GM19324 (cell line): Measurements from ENCODE around the gene GPR55.
"Not testable (repeated sequence)": the region's sequence is repeated elsewhere in the genome, so short reads cannot be mapped to it uniquely, and the experiment has no call there.

ENCODE experiments used
- ATAC-seq: cut with Tn5 transposase; IDR thresholded peaks from one replicate; pipeline ENCODE4 v1.9.1; 2021; ENCODE audit warnings: mild to moderate bottlenecking, moderate library complexity; ENCODE audit not compliant: unreplicated experiment, low FRiP score

Gene GPR55

DNA sequence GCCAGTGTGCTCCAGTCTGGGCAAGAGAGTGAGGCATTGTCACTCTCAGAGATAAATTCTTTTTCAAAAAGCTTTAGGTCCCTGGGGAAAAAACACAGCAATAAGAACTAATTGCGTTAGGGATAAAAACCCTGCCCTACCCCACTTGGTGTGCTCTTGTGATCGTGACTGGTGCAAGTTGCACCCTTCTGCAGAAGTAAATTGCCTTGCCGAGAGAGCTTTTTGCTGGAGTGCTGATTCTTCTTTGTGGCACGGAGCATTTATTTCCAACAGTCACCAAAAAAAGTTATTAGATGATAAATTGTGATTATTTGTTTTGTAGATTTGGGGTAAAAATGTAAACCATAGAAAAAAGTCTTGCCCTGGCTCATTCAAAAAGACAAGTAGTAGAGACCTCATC lies 12.3 kb upstream of the GPR55 start:
- ATAC-seq = no peak

DNA sequence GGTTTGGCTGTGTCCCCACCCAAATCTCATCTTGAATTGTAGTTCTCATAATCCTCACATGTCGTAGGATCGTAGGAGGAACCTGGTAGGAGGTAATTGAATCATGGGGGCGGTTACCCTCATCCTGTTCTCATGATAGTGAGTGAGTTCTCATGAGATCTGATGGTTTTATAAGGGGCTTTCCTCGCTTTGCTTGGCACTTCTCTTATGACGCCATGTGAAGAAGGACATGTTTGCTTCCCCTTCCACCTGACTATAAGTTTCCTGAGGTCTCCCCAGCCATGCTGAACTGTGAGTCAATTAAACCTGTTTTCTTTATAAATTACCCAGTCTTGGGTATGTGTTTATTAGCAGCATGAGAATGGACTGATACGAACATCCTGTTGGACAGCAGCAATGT lies 11.2 kb upstream of the GPR55 start:
- ATAC-seq = not testable (repeated sequence)

DNA sequence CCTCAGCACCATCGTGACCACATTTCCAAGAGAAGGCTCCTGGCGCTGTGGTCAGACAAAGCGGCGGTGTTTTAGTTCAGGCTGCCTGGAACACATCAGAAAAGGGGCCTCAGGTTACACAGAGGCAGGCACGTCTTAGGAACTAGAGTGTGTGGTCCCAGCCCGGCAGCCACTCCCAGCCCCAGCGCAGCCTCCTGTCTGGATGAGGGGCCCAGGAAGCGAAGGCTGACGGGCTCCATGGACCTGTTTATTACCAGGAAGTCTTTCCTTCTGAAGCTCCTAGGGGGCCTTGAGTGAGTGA lies 10.0 kb upstream of the GPR55 start:
- no peak for ATAC-seq

DNA sequence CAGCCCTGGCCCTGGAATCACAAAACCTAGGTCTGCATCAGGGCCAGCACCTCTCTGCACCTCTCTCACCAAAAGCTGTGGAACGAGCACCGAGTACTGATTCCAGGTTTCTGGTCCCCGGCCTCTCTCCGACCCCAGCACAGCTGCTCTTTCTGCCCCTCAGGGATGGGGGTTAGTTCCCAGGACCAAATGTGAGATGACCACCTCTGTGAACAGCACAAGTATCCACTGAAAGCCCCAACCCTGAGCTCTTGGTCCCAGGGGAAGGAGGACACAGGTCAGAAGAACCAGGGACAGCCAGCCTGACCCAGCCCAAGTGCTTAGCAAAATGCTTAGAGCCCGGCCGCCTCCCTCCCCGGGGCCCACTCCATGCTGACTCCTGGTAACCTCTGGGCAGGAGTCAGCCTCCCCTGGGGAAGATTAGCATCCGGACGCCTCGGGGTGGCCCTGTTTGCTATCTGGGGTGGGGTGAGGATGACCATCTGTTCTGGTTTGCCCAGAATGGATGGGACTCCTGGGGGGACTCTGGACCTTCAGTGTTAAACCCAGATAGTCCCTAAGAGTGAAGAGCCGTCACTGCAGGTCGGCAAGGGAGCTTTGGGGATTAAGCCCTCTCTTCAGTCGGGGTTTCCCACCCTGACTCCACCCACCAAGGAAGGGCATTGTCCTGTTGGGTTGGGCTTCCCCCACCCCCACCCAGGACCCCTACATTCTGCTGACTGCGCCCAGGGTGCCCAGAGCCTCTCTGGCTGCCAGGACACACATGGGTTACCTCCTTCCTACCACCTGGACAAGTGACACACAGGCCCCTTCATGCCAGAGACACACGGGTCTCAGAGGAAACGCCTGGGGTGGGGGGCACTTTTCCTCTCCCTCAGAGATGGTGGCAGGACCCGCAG lies 9.4 kb upstream of the GPR55 start:
- no peak for ATAC-seq

DNA sequence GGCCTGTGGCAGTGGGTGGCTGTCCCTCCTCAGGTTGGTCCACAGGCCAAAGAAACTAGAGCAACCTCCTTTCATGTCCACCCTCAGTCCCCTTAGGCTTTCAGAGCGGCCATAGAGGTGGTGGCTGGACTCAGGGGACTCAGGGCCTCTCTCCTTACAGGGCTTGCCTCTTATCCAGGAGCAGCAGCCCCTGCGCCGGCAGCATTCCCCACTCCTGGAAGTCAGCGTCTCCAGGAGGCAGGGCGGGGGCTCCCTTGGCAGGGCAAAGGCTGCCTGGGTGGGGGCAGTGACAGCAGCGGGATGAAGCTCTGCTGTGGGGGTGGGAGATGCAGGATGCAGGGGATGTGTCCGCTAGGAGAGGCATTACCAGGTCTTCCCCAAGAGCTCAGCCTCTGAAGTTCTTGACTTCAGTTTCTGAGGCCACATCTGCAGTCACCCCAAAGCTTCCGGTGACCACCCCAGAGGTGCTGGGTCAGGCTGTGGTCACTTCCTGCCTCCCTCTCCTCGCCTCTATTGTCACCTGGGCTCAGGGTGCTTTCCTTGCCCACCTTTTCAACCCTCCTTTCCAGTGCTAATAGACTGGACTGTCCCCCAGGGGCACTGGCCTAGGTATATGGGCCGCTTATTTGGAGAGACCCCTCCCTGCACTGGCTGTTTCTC lies 8.6 kb upstream of the GPR55 start:
- no peak for ATAC-seq

DNA sequence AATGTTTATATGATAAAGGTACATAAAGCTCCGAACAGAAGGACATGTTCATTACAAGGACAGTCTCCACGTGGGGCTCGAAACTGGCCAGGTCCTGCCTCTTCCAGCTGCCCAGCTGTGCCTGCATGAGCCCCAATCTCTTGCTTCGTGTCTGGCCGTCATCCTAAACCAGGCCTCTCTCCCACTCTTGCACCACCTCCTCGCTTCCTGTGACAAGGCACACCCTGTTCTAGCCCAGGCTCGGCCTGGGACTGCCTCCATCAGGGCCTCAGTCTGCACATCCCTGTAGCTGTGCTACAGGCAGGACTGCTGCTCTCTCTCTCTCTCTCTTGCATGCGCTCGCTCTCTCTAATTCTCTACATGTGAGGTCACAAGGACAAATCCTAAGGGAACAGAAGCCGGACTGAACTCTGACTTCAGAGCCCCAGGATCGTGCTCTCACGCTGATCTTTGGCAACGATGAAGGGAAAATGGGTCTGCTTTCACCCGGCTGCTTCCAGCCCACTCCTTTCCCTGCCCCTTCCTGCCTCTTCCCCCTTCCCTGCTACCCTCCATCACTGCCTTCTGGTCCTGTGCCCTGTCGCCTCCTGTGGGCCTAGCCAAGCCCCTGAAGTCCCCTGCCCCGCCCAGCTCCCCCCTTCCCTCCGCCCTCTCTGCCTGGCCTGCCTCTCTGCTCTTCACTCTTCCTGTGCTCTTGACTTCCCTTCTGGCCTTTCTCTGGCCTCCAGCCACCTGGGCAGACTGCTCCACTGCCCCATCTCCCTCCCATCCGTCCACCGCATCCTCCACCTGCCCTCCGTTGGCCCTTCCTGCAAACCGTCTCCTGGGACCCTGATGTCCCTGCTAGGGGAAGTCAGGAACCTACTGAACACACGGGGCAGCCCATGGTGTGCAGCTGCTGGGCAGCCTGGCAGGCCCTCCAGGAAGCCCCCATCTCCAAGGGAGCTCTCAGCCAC lies 7.8 kb upstream of the GPR55 start:
- ATAC-seq = no peak

DNA sequence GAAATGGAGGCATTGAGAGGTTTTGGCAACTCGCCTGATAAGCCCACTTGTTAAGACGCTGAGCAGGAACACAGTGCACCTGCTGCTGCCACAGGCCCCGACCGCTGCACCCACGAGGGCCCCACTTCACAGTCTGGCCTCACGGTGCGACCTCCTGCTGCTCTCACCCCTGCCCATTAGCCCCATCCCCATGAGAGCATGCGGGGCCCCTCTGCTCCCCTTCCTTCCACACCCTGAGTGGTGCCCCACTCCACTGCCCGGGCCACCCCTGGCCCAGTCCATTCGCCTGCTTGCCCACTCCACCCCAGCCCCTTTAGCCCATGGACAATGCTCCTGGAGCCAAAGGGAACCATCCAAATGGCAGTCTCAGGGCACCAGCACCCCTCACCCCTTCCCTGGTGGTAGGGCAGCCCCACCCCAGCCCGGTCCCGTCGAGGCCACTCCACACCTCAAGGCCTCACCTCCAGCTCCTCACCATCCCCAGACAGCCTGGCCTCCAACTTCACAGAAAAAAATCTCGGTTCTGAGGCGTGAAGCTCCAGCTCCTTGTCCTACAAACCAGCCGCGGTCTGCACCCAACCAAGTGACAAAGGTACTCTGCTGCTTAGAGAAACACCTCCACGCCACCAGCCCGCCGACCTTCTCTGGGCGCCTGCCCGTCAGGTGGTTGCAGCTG lies 6.7 kb upstream of the GPR55 start:
- ATAC-seq = no peak

DNA sequence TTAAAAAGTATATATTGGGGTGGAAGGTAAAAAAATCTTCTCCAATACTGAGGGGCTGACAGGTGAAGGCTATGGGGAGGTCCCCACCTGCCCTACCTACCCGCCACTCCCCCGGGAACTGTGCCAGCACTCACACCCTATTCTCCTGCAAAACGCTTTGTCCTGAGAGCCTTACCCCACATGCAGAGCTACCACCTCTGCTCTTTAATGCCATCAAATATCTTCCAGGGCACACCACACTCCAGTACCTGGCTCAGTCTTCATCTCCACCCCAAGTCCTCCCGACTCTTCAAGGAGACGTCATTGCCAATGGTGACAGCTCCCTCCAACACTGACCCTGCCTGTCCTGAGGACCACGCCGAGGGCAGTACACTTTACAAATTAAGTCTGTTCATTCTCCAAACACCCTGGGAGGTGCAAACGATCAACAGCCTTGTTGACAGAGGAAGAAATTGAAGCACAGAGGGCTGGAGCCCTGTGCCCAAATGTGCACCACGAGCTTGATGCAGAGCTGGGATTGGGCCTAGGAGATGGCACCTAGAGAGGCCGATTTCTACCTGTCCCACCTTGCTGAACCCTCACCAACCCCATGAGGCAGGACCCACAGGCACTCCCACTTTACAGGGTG lies 6.0 kb upstream of the GPR55 start:
- no peak for ATAC-seq

DNA sequence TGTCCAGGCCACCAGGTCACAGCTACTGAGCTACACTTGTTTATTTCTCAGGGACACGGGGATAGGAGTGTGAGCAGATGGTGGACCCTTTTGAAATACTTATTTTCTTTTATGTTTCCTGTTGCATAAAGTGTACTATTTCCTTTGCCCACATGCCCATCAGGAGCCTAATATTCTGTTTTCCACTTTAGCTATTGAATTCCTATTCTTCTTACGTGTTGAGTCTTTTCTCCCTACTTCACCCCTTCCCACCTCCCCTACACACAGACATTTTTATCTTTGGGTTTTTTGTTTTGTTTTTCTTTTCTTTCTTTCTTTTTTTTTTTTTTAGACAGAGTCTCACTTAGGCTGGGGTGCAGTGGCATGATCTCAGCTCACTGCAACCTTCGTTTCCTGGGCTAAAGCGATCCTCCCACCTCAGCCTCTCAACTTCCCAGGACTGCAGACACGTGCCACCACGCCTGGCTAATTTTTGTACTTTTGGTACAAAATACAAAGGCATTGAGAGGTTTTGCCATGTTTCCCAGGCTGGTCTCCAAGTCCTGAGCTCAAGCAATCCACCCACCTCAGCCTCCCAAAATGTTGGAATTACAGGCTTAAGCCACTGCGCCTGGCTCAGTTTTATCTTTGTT lies 5.2 kb upstream of the GPR55 start:
- ATAC-seq = no peak

DNA sequence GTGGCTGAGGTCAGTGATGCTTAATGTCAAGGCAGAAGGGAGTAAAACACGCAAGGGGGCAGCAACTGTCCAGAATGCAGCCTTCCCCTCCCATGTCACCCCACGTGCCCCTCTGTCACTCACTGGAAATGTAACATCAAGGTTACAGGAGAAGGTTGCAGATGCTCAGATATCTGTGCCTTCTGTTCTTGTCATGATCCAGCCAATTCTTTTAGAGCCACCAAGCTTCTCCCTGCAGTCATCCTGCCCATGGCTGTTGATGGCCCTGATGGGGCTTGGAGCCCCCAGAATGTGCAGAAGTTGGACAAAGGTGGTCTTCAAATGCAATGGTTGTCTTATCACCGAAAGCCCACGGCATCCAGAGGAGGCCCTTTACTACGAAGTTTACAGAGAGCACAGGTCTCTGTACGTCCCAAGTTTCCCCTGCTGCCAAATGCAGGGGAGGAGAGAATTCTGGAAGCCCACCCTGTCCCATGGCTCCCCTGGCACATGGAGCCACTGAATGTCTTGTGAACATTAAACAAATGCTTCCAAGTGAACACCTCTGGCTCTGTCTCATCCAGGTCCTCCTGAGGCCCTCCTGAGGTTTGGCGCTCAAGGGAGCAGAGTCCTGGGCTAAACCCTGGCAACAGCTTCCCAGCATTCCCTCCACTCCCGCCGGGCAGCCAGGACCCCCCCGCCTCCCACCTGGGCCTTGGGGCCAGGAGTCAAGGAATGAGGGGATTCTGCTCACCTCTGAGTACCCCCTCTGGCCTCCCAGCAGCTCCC lies 4.5 kb upstream of the GPR55 start:
- ATAC-seq = no peak

DNA sequence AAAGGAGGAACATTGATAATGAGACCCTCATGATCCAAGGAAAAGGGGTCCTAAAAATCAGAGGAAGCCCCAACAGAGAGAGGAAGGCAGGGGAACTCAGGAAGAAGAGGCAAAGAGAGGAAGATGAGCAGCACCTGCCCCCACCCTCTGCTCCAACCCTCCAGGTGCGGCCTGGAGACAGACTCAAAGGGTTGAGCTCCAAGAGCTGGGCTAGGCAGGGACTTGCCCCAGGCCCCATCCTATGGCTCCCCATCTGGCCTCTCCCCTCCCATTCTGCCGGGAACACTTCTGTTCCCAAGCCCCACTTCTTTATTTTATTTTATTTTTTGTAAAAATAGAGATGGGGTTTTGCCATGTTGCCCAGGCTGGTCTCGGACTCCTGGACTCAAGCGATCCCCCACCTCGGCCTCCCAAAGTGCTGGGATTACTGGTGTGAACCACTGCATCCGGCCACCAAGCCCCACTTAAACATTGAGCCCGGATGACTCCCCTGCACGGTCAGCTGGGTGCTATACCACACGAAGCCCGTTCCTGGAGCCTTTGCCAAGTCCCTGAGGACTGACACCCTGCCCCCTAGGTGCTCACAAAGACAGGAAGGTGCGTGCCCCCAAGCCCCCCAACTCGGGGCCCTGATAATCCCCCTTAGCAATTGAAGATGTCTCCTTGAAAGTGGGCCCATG lies 3.8 kb upstream of the GPR55 start:
- no peak for ATAC-seq

DNA sequence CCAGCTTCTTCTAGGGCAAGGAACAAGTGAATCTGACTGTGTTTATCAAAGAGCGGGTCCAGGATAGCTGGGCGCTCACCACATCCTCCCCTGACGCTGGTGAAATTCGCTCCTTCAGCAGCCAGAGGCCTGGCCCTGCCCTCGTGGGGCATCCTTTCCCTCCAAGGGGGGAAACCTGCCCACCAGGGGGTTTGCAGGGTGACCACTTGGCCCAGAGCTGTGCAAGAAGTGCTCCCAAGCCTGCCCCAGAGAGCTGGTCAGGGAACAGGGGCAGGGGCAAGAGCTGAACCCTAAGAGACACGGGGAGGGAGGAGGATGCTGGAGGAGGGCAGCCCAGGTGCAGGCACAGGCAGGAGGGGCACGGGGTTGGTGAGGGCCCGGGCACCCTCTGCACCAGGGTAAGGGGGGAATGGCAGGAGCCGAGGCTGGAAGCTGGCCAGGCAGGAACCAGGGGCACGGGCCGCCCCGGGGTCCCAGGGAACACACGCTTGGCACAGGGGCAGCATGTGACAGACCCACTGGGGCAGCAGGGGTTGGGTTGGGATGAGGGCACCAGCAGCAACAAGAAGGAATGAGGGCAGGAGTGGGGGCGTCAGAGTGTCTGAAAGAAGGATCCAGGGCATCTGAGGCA lies 2.8 kb upstream of the GPR55 start:
- ATAC-seq = no peak

DNA sequence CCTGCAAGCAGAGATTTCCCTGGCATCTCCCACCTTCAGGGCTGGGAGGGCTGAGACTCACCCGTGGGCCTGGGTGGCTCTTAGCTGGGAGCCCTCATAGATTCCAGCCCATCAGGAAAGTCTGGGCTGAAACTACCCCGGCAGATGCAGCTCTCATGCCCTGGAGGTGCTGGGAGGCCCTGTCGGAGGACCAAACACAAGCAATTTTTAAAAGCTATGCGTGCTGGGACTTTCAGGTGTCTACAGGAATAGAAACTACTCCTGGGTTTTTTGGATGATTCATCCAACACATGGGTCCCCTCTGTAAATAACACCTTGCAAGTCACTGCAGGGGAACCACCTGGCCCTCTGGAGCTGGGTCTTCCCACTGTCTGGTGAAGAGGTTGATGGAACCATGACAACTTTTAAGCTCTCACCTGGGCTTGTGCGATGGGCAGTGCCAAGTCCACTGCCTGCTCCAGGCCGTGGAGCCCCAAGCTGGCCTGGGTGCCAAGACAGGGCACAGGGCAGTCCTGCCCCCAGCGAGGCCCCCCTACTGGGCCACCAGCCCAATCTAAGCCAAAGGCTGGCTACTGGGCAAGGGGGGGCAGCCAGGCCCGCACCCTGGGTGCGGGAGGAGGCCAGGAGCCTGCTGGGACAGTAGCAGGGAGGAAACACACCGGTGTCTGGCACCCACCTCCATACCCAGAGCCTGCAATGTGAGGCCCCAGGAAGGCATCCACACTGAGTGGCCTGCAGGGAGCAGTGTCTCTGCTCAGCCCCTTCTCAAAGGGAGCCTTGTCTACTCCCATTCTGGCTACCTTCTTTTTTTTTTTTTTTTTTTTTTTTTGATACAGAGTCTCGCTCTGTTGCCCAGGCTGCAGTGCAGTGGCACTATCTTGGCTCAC lies 1.1 kb upstream of the GPR55 start:
- ATAC-seq = no peak

DNA sequence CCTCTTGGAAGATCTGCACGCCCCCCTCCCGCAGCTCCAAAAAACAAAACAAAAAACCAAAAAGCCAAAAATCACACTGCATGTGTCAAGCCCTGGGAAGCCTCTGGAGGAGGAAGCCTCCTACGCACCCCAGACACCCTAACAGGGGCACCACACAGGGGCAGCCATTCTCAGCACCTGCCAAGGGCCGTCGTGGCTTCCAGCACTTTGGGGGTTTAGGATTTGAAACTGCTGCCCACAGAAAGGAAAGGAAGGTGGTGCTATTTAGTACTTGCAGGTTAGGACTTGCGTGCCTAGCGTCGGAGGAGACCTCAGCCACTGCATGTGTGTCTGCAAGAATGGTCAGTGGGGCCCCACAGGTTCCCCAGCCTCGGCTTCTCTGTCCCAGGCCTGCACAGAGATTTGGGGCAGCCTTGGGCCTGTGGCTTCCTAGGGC lies 419 bp upstream of the GPR55 start:
- ATAC-seq = no peak

DNA sequence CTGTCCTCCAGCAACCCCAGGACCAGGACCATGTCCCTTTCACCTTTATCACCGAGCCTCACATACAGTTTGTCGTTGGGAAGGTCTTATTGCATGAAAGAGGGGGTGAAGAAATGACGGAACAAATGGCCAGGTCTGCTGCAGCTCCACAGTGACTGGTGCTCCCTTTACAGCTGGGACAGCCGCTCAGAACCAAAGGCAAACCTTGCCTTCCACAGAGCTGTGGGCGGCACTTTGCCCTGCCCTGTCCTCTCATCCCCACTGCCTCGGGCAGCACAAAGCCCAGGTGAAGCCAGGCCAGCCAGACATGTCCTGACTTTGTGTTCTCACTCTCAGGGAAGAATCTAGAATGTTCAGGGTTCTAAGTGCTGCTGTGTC lies 961 bp downstream of the GPR55 start:
- no peak for ATAC-seq

DNA sequence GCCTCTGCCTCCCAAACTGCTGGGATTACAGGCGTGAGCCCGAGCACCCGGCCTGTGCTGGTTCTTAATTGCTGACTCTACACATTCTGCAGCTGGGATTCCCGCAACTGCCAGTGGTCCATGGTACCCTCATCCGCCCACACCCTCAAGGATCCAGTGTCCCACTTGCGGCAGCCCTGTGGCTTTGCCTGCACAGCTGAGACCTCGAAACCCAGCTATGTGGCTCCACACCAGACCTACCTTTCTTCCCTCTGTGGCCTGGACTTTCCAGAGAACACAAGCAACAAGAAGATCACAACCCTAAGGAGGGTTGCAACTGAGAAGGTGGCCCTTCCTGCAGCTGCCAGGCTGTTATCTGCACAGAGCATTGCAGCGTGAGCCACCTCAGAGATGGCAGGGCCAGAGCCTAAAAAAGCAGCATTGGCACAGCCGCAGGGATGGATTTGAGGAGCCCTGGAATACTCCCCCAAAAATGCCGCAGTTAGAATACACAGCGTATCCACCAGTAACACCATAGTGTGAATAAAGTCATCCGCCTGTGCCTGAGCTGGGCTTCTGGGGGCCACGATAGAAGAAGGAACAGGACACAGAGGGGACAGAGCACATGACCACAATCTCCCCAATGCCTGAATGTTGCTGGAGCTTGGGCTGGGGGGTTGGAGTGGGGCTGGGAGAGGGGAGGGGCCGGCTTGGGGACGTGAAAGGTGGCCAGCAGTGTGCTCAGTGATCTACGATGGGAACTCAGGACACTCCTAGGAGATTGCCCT lies 1.9 kb downstream of the GPR55 start:
- no peak for ATAC-seq
